Nucleus accumbens (tissue), 56 donors: ENCODE data around the gene ZNF446.
"Not testable (repeated sequence)": the region's sequence is repeated elsewhere in the genome, so short reads cannot be mapped to it uniquely, and the experiment has no call there.

ENCODE experiments used
- DNase-seq, 56 donors: peaks; one replicate each; lab custom pipeline; 2025; lab: John Stamatoyannopoulos, UW

Gene ZNF446

DNA sequence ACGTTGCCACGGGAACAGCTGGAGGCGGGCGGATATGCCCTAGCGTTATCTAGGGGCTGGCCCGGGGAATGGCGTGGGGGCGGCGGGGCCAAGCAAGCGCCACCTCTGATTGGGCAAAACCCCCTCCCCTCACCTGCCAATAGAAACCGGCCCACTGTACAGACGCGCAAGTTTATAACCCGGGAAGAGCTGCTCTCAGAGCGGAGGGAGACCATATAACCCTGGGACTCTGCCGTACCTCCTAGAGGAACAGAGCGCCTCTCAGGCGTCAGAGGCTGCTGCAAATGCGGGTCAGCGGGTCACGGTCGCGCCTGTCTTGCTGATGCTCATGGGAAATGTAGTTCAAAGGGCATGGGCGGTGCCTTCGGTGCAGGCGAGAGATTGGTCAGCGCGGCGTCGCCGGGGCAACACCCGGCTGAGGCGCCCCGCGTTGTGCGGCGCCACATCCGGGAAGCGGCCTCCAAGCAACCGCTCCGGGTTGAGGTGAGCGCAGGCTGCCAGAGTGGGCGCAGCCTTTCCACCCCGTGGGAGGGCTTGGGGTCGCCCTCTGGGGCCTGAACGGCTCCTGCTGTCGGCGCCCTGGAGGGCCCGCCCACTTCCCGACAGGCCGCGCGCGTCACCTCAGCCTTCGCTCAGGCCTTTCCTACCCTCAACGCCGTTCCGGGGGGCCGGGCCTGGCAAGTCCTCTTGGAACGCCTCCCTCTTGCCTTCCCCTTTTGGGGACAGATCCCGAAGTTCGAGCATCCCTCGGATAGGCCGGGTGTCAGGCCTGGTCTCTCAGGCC is at the start of gene ZNF446:
Gene ZNF446, plus strand, starts transcription at position 639 of the 784 bp plus-strand sequence. CDS start 867 bp downstream, outside the sequence.
- DNase-seq: peak; percentile 83 to 99 (median 95)

DNA sequence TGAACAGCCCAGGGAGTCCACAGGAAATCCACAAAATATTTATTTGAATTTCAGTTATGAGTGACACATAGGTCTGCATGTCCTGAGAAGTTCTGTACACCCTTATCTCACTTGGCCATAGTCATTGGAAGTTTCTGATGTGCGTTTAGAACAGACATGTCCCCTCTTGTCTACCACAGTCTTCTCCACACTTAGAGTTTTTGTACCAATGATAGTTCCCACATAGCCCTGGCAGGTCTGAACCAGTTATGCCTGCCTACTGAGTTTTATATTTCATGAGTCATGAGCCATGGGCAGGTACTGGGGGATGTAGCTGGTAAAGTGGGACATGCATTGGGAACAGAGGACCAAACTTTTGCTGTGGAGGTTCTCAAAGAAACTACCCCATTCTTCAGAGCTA is 47.5 kb upstream of the ZNF446 start:
- DNase-seq: no peak

DNA sequence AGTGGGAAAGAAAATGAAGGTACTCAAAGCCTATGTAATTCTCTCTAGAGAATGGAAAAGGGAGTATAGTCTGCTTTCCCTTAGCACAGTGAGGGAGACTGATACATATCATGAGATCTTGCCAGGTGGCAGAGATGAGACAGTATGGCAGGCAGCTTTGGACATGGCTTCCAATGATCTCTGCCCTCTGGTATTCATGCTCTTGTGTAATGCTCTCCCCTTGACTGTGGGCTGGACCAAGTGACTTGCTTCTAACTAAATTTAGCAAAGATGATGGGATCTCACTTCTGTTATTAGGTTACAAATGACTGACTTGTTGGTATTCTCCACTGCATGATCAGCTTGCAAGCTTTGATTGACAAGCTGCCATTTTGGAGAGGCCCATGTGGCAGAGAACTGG is 46.4 kb upstream of the ZNF446 start:
- no peak for DNase-seq

DNA sequence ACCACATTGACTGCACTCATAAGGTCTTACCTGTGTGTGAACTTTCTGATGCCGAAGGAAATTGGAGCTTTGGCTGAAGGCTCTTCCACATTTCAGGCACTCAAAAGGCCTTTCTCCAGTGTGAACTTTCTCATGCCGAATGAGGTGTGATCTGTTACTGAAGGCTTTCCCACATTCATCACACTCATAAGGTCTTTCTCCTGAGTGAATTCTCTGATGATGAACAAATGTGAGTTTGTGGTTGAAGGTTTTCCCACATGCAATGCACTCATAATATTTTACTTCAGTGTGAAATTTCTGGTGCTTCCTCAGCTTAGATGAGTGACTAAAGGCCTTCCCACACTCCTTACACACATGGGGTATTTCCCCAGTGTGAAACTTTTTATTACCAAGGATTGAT is 41.9 kb upstream of the ZNF446 start:
- no peak for DNase-seq

- peak; percentile 61 to 100 (median 99) for DNase-seq
Observed at GRCh38 chr19:58439576-58440554, 36.3 kb upstream of the ZNF446 start, which contains the start of gene ZNF132. Gene ZNF132, minus strand, starts transcription at chr19:58440153. Its CDS starts 332 bp downstream, at chr19:58439821.

GRCh38 chr19:58440556-58440955 is 35.6 kb upstream of the ZNF446 start:
- peak in 7 of 56 donors; percentile 25 to 47 (median 32) for DNase-seq

DNA sequence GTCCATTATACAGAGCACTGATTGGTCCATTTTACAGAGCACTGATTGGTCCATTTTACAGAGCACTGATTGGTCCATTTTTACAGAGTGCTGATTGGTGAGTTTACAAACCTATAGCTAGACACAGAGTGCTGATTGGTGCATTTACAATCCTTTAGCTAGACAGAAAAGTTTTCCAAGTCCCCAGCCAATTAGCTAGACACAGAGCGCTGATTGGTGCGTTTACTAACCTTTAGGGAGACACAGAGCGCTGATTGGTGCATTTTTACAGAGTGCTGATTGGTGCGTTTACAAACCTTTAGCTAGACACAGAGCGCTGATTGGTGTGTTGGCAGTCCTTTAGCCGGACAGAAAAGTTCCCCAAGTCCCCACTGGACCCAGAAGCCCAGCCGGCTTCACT is 33.2 kb upstream of the ZNF446 start:
- DNase-seq: not testable (repeated sequence)

DNA sequence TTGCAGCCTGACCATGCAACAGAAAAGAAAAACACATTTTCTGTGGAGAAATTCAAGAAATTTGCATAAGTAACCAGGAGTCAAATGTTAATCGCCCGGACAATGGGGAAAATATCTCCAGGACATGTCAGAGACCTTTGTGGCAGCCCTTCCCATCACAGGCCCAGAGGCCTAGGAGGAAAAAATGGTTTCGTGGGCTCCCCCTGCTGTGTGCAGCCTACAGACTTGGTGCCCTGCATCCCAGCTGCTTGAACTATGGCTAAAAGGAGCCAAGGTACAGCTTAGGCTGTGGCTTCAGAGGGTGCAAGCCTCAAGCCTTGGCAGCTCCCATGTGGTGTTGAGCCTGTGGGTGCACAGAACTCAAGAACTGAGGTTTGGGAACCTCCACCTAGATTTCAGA is 27.3 kb upstream of the ZNF446 start:
- not testable (repeated sequence) for DNase-seq

- DNase-seq: not testable (repeated sequence)
Observed at GRCh38 chr19:58449980-58450379, 26.2 kb upstream of the ZNF446 start.

- DNase-seq: peak in 1 of 56 donors; percentile 53
Observed at GRCh38 chr19:58450856-58451357, 25.2 kb upstream of the ZNF446 start.

DNA sequence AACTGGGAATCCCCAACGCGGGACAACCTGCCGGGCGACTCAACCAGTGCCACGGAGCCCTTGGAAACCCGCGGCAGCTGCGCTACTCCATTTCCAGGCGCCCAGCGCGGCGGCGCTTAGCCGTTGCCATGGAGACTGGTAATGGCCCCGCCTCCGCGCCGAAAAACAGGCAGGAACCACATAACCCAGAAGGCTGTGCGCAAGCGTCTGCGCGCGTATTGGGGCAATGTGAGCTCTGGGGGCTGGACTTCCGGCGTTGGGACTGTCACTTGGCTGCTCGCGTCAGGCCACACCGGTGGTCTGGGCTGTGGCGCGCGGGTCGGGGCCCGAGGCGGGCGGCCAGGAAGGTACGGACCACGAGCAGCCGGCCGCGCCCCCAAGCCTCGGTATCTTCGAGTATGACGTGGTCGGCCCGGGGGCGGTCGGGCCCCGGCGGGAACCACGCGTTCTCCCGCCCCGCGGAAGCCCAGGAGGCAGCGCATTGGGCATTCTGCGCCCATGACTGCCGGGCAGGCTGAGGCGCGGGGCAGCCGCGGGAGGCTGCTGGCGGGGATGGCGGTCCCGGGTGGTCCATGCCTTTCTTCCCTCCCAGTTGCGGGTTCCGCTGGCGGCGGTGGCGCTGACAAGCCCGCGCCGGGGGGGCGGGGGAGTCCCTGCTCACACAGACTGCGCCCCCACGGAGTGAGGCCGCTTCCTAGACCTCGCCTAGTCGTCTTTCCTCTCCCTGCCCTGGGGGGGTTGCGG is 24.6 kb upstream of the ZNF446 start, which contains the start of gene ZNF324B:
Gene ZNF324B, plus strand, starts transcription at position 265 of the 744 bp plus-strand sequence. CDS start 2,080 bp downstream, outside the sequence.
- DNase-seq: peak; percentile 75 to 99 (median 95)

DNA sequence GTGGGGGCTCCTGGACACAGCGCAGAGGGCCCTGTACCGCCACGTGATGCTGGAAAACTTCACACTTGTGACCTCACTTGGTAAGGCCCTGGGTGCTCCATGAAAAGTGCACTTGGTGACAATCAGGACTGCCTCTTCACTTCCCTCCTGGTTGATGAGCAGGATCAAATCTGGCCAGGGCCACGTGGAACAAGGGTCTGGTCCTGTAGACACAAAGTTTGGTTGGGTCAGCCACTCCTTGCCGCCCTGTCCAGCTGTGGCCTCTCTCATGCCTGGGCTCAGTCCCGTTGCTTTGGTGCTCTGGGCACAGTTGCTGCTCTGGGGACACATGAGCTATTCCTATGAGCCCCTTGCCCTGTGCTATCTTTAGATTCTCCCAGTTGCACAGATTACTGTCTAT is 22.4 kb upstream of the ZNF446 start:
- DNase-seq: no peak

GRCh38 chr19:58455306-58455705 is 20.8 kb upstream of the ZNF446 start:
- no peak for DNase-seq

- no peak for DNase-seq
Observed at GRCh38 chr19:58456111-58456510, 20.0 kb upstream of the ZNF446 start.

DNA sequence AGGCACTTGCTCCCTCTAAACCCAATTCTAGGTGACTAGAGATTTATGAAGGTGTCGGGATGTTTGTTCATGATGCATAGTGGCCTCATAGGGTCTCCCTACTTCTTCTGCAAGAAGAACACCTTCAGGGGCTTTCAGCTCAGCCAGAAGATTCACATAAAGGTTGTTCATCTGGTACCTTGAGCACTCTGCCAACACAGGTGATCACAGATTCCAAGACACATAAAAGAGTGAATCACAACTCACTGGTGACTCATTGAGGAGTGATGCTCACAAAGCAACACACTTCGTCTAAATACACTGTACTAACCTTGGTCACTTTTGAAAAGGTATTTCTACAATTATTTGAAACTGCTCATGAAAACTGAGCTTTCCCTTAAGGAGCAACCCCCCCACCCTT is 16.1 kb upstream of the ZNF446 start:
- peak in 2 of 56 donors; percentile 14 to 17 for DNase-seq

- no peak for DNase-seq
Observed at GRCh38 chr19:58466089-58466759, 9.9 kb upstream of the ZNF446 start.

- DNase-seq: peak; percentile 79 to 99 (median 97)
Observed at GRCh38 chr19:58466760-58467589, 9.2 kb upstream of the ZNF446 start, which contains the start of gene ZNF324. Gene ZNF324, plus strand, starts transcription at chr19:58467080. Its CDS starts 2,106 bp downstream, at chr19:58469186.

GRCh38 chr19:58468216-58468839 is 7.8 kb upstream of the ZNF446 start:
- no peak for DNase-seq
